ENCODE results near the gene PRR12.
A peak's percentile ranks its signal among the peaks of the same experiment; 100 is the strongest.

Gene PRR12

GRCh38 chr19:49658566-49659442 is 67.8 kb downstream of the PRR12 start:
- no peak for DNase-seq (ENCODE audit: insufficient read length, low spot score)
- no peak for TF ChIP-seq CTCF (IDR thresholded peaks at IDR 0.05; ENCODE audit: insufficient read depth, missing control alignments)
- no peak for FAIRE-seq

- DNase-seq (ENCODE audit: insufficient read length, low spot score) (no peak), FAIRE-seq (no peak)
- TF ChIP-seq CTCF (IDR thresholded peaks at IDR 0.05; ENCODE audit: insufficient read depth, missing control alignments), result no peak
These were observed 69.5 kb downstream of the PRR12 start for GRCh38 chr19:49660338-49660961.

- FAIRE-seq (no peak), DNase-seq (ENCODE audit: insufficient read length, low spot score) (no peak)
- TF ChIP-seq CTCF (IDR thresholded peaks at IDR 0.05; ENCODE audit: insufficient read depth, missing control alignments), result no peak
These were observed 71.0 kb downstream of the PRR12 start for GRCh38 chr19:49662011-49662410.

- FAIRE-seq, result no peak
- TF ChIP-seq CTCF (IDR thresholded peaks at IDR 0.05; ENCODE audit: insufficient read depth, missing control alignments), result no peak
- no peak for DNase-seq (ENCODE audit: insufficient read length, low spot score)
These were observed 72.2 kb downstream of the PRR12 start for GRCh38 chr19:49663224-49663623.

GRCh38 chr19:49664171-49665035 is 73.4 kb downstream of the PRR12 start:
- FAIRE-seq, result no peak
- no peak for TF ChIP-seq CTCF (IDR thresholded peaks at IDR 0.05; ENCODE audit: insufficient read depth, missing control alignments)
- peak; percentile 96 for DNase-seq (ENCODE audit: insufficient read length, low spot score)

- no peak for DNase-seq (ENCODE audit: insufficient read length, low spot score)
- no peak for FAIRE-seq
These were observed 74.0 kb downstream of the PRR12 start for GRCh38 chr19:49665036-49665350.

More at GRCh38 chr19:49665036-49665350, 74.0 kb downstream of the PRR12 start:
- no peak for TF ChIP-seq CTCF (IDR thresholded peaks at IDR 0.05; ENCODE audit: insufficient read depth, missing control alignments)

Data from D721Med (cell line).